BE2C (cell line): ENCODE measurements around the gene HSD11B1.

Experiments
- DNase-seq: peaks from one replicate; pipeline ENCODE4 v3.0.0-alpha.2; 2020
- H3K27me3 ChIP-seq: fragments of 250-450 bp; sonication (Bioruptor Pico); 2 replicates; pipeline ENCODE4 v1.5.1; 2020; ENCODE audit warnings: mild to moderate bottlenecking
- H3K36me3 ChIP-seq: fragments of 250-450 bp; sonication (Bioruptor Pico); 2 replicates; pipeline ENCODE4 v1.5.1; 2020; ENCODE audit warnings: mild to moderate bottlenecking
- H3K4me1 ChIP-seq: fragments of 250-450 bp; sonication (Bioruptor Pico); 2 replicates; pipeline ENCODE4 v1.5.1; 2020
- H3K4me3 ChIP-seq: 2 replicates; pipeline ENCODE4 v1.5.1; 2011; ENCODE audit warnings: low read depth, low read length
- H3K9me3 ChIP-seq: fragments of 250-450 bp; sonication (Bioruptor Pico); 2 replicates; pipeline ENCODE4 v1.5.1; 2020
- CTCF ChIP-seq: IDR thresholded peaks from 2 replicates; pipeline ENCODE4 v1.5.1; 2012; ENCODE audit warnings: mild to moderate bottlenecking, low read depth, low read length

Gene HSD11B1

GRCh38 chr1:209715314-209715713 is 10.7 kb downstream of the HSD11B1 start:
- no peaks in the 10 kb centered on the region for H3K4me1 ChIP-seq
- DNase-seq: no peak
- TF ChIP-seq CTCF: no peak
- no peaks in the 10 kb centered on the region for H3K9me3 ChIP-seq
- no peak overlapping the region for H3K4me3 ChIP-seq
- H3K27me3 ChIP-seq: peaks cover 3% of the 10 kb centered on the region
- H3K36me3 ChIP-seq: no peaks in the 10 kb centered on the region

GRCh38 chr1:209717818-209718217 is 13.2 kb downstream of the HSD11B1 start:
- no peak for TF ChIP-seq CTCF
- Histone ChIP-seq H3K27me3 (no peaks in the 10 kb centered on the region; the same call in none of the 2 replicates), H3K36me3 (no peaks in the 10 kb centered on the region), H3K4me3 (no peak overlapping the region), H3K4me1 (no peaks in the 10 kb centered on the region), H3K9me3 (no peaks in the 10 kb centered on the region)
- DNase-seq: no peak

GRCh38 chr1:209720326-209720725 is 15.7 kb downstream of the HSD11B1 start:
- no peaks in the 10 kb centered on the region; the same call in none of the 2 replicates for H3K27me3 ChIP-seq
- no peaks in the 10 kb centered on the region for H3K4me1 ChIP-seq
- no peaks in the 10 kb centered on the region for H3K36me3 ChIP-seq
- DNase-seq: no peak
- H3K9me3 ChIP-seq: no peaks in the 10 kb centered on the region
- no peak for TF ChIP-seq CTCF
- no peak overlapping the region for H3K4me3 ChIP-seq

GRCh38 chr1:209720826-209721225 is 16.2 kb downstream of the HSD11B1 start:
- no peak for TF ChIP-seq CTCF
- no peaks in the 10 kb centered on the region for H3K9me3 ChIP-seq
- H3K27me3 ChIP-seq: no peaks in the 10 kb centered on the region; the same call in none of the 2 replicates
- H3K4me1 ChIP-seq: no peaks in the 10 kb centered on the region
- H3K36me3 ChIP-seq: no peaks in the 10 kb centered on the region
- DNase-seq: no peak
- no peak overlapping the region for H3K4me3 ChIP-seq

- Histone ChIP-seq H3K9me3 (no peaks in the 10 kb centered on the region), H3K4me1 (no peaks in the 10 kb centered on the region), H3K4me3 (no peak overlapping the region), H3K36me3 (no peaks in the 10 kb centered on the region), H3K27me3 (no peaks in the 10 kb centered on the region; the same call in 1 of the 2 replicates)
- DNase-seq: no peak
- TF ChIP-seq CTCF: no peak
Observed at GRCh38 chr1:209721323-209721722, 16.7 kb downstream of the HSD11B1 start.

- no peak for DNase-seq
Observed at GRCh38 chr1:209723265-209723664, 18.6 kb downstream of the HSD11B1 start.

More at GRCh38 chr1:209723265-209723664, 18.6 kb downstream of the HSD11B1 start:
- Histone ChIP-seq H3K27me3 (no peaks in the 10 kb centered on the region; the same call in 1 of the 2 replicates), H3K4me1 (no peaks in the 10 kb centered on the region), H3K9me3 (no peaks in the 10 kb centered on the region), H3K4me3 (no peak overlapping the region), H3K36me3 (no peaks in the 10 kb centered on the region)
- no peak for TF ChIP-seq CTCF
